Activated CD4-positive, alpha-beta memory T cell treated with anti-CD3 and anti-CD28 coated beads for 36 hours (primary cell): ENCODE data around the gene PABPN1L. TPM values are rescaled to one million over a fixed set of nuclear protein-coding genes. Genes with fewer than 3 reads are reported as not detected.
"Not testable (repeated sequence)": the region's sequence is repeated elsewhere in the genome, so short reads cannot be mapped to it uniquely, and the experiment has no call there.

ENCODE experiments used
- CTCF ChIA-PET: fragments of 350-600 bp; sonication (Branson Sonifier 250); formaldehyde crosslinking; loops from one replicate; lab custom pipeline; 2021; ENCODE audit warnings: antibody characterized with exemption, inconsistent platforms; lab: Charles Lee
- POLR2A ChIA-PET: fragments of 350-600 bp; sonication (Branson Sonifier 250); formaldehyde crosslinking; loops from one replicate; lab custom pipeline; 2021; ENCODE audit warnings: antibody characterized with exemption; lab: Charles Lee
- DNase-seq: peaks from one replicate; pipeline ENCODE4 v3.0.0-alpha.2; 2020
- H3K27ac Mint-ChIP-seq: one replicate; pipeline ENCODE4 v1.8.0; 2021; ENCODE audit warnings: mixed read lengths
- H3K27me3 Mint-ChIP-seq: one replicate; pipeline ENCODE4 v1.8.0; 2021; ENCODE audit warnings: mixed read lengths
- H3K36me3 Mint-ChIP-seq: one replicate; pipeline ENCODE4 v1.8.0; 2021; ENCODE audit warnings: mixed read lengths
- H3K4me1 Mint-ChIP-seq: one replicate; pipeline ENCODE4 v1.8.0; 2021; ENCODE audit warnings: low read depth, mixed read lengths
- H3K4me3 Mint-ChIP-seq: one replicate; pipeline ENCODE4 v1.8.0; 2021; ENCODE audit warnings: mild to moderate bottlenecking, mixed read lengths
- H3K9me3 Mint-ChIP-seq: one replicate; pipeline ENCODE4 v1.8.0; 2021; ENCODE audit warnings: mixed read lengths
- intact Hi-C: fragments of 100-400 bp; cut with micrococcal nuclease; formaldehyde crosslinking; loops from one replicate; pipeline ENCODE4 v1.15.1; 2023
- total RNA-seq, 2 experiments: library from RNA; stranded (reverse); gene quantifications; one replicate each; pipeline ENCODE4 v1.2.3, GENCODE V29; 2021

The PABPN1L gene
- total RNA-seq, 2 experiments from 2014 or later = not detected

GRCh38 chr16:88896238-88897070 is 30.0 kb upstream of the PABPN1L start:
- no peak overlapping the region for H3K4me3 Mint-ChIP-seq
- H3K36me3 Mint-ChIP-seq = no peaks in the 10 kb centered on the region
- ChIA-PET CTCF (no interaction called here), POLR2A (no interaction called here)
- no peaks in the 10 kb centered on the region for H3K9me3 Mint-ChIP-seq
- H3K27ac Mint-ChIP-seq = no peak overlapping the region
- intact Hi-C loops = no loop called here
- H3K4me1 Mint-ChIP-seq = no peaks in the 10 kb centered on the region
- H3K27me3 Mint-ChIP-seq = no peaks in the 10 kb centered on the region
- DNase-seq = no peak

DNA sequence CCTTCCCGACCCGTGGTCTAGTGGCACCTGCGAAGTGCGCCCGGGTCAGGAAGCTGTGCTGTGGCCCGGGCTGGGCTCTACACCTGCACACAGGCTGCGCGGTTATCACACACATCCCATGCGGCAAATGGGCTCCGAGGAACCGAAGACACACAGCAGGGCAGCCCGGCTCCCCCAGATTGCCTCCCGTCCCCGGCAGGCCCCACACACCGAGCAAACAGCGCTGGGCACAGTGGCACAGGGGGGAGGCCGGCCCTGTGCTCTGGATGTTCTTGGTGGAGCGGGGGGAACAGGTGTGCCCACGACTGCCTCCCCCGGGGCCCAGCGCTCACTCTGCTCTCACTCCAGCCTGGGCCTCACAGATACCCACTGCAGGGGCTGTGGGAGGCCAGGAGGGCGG is 28.9 kb upstream of the PABPN1L start:
- CTCF ChIA-PET = no interaction called here
- H3K27me3 Mint-ChIP-seq = no peaks in the 10 kb centered on the region
- H3K9me3 Mint-ChIP-seq = no peaks in the 10 kb centered on the region
- intact Hi-C loops = no loop called here
- no peak for DNase-seq
- POLR2A ChIA-PET = no interaction called here
- H3K4me1 Mint-ChIP-seq = no peaks in the 10 kb centered on the region
- H3K27ac Mint-ChIP-seq = no peak overlapping the region
- H3K4me3 Mint-ChIP-seq = no peak overlapping the region
- H3K36me3 Mint-ChIP-seq = no peaks in the 10 kb centered on the region

DNA sequence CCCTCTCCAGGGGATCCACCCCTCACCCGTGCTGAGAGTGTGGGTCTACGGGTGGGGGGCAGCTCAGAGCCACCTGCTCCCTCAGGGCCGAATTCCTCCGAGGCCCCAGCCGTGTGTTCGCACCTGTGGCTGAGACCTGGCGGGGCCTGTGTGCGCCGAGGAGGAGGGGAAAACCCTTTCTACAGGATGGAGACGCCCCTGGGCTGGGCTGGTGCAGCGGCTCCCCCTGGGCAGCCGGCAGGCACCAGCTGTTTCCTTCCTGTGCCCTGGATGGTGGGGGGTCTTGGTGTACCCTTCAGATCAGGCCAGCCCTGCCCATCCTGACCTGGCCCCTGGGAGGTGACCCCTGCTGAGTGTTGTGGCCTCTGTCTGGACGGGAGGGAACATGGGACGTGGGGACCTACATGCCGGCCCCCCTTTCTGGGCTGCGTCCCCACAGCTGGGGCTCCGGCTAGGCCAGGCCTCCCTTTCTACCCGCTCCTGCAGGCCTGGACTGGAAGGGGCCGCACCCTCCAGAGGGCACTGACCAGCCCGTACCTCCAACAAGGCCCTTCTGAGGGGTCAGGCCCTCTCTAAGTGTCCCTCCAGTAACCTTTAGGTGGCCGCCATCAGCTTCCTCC is 28.3 kb upstream of the PABPN1L start:
- DNase-seq = no peak
- POLR2A ChIA-PET = no interaction called here
- H3K4me3 Mint-ChIP-seq = no peak overlapping the region
- no peaks in the 10 kb centered on the region for H3K27me3 Mint-ChIP-seq
- no peaks in the 10 kb centered on the region for H3K4me1 Mint-ChIP-seq
- no peaks in the 10 kb centered on the region for H3K36me3 Mint-ChIP-seq
- H3K27ac Mint-ChIP-seq = no peak overlapping the region
- intact Hi-C loops = no loop called here
- H3K9me3 Mint-ChIP-seq = no peaks in the 10 kb centered on the region
- CTCF ChIA-PET = no interaction called here

DNA sequence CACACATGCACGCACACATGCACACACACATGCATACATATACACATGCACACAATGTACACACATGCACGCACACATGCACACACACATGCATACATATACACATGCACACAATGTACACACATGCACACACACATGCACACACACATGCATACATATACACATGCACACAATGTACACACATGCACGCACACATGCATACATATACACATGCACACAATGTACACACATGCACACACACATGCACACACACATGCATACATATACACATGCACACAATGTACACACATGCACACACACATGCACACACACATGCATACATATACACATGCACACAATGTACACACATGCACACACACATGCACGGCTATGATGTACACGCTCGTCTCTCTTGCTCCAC is 27.8 kb upstream of the PABPN1L start:
- H3K9me3 Mint-ChIP-seq, H3K4me3 Mint-ChIP-seq, H3K36me3 Mint-ChIP-seq, H3K27ac Mint-ChIP-seq, CTCF ChIA-PET, POLR2A ChIA-PET, intact Hi-C loops, H3K4me1 Mint-ChIP-seq, H3K27me3 Mint-ChIP-seq, DNase-seq: not testable (repeated sequence)

GRCh38 chr16:88893127-88893968 is 26.9 kb upstream of the PABPN1L start:
- intact Hi-C loops = no loop called here
- no peaks in the 10 kb centered on the region for H3K4me1 Mint-ChIP-seq
- H3K36me3 Mint-ChIP-seq = no peaks in the 10 kb centered on the region

GRCh38 chr16:88892065-88892464 is 25.6 kb upstream of the PABPN1L start:
- H3K27me3 Mint-ChIP-seq = no peaks in the 10 kb centered on the region
- H3K4me3 Mint-ChIP-seq = no peak overlapping the region
- ChIA-PET CTCF (no interaction called here), POLR2A (no interaction called here)
- intact Hi-C loops = no loop called here
- no peaks in the 10 kb centered on the region for H3K9me3 Mint-ChIP-seq
- DNase-seq = no peak
- no peaks in the 10 kb centered on the region for H3K36me3 Mint-ChIP-seq
- H3K4me1 Mint-ChIP-seq = no peaks in the 10 kb centered on the region
- H3K27ac Mint-ChIP-seq = no peak overlapping the region

More at GRCh38 chr16:88893127-88893968, 26.9 kb upstream of the PABPN1L start:
- Mint-ChIP-seq H3K9me3 (no peaks in the 10 kb centered on the region), H3K27ac (no peak overlapping the region), H3K4me3 (no peak overlapping the region), H3K27me3 (no peaks in the 10 kb centered on the region)
- DNase-seq = no peak
- ChIA-PET CTCF (no interaction called here), POLR2A (no interaction called here)

- no peak for DNase-seq
- Mint-ChIP-seq H3K4me1 (no peaks in the 10 kb centered on the region), H3K27ac (no peak overlapping the region), H3K27me3 (no peaks in the 10 kb centered on the region), H3K36me3 (no peaks in the 10 kb centered on the region), H3K4me3 (no peak overlapping the region), H3K9me3 (no peaks in the 10 kb centered on the region)
- ChIA-PET POLR2A (no interaction called here), CTCF (no interaction called here)
- intact Hi-C loops = no loop called here
Observed at GRCh38 chr16:88891083-88891482, 24.6 kb upstream of the PABPN1L start.

DNA sequence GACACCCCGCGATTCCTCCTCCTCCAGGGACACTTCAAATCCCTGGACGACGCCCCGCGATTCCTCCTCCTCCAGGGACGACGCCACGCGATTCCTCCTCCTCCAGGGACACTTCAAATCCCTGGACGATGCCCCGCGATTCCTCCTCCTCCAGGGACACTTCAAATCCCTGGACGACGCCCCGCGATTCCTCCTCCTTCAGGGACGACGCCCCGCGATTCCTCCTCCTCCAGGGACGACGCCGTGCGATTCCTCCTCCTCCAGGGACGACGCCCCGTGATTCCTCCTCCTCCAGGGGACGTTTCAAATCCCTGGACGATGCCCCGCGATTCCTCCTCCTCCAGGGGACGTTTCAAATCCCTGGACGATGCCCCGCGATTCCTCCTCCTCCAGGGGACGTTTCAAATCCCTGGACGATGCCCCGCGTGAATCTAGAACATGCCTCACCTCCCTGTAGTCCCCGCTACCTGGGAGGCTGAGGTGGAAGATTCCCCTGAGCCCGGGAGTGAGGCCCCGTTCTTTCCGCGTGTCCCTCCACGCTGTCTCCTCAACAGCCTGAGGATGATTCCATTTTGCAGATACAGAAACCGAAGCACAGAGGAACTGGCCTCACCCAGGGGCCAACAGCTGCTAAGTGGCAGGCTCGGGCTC is 23.4 kb upstream of the PABPN1L start:
- H3K36me3 Mint-ChIP-seq, H3K27ac Mint-ChIP-seq, H3K27me3 Mint-ChIP-seq, intact Hi-C loops, POLR2A ChIA-PET, H3K4me1 Mint-ChIP-seq, DNase-seq, CTCF ChIA-PET, H3K4me3 Mint-ChIP-seq, H3K9me3 Mint-ChIP-seq: not testable (repeated sequence)

GRCh38 chr16:88888461-88889387 is 22.3 kb upstream of the PABPN1L start:
- H3K9me3 Mint-ChIP-seq = no peaks in the 10 kb centered on the region
- H3K27ac Mint-ChIP-seq = no peak overlapping the region
- POLR2A ChIA-PET = no interaction called here
- H3K4me1 Mint-ChIP-seq = no peaks in the 10 kb centered on the region
- H3K4me3 Mint-ChIP-seq = no peak overlapping the region
- H3K36me3 Mint-ChIP-seq = no peaks in the 10 kb centered on the region
- intact Hi-C loops = no loop called here
- DNase-seq = no peak
- H3K27me3 Mint-ChIP-seq = no peaks in the 10 kb centered on the region
- CTCF ChIA-PET = no interaction called here

DNA sequence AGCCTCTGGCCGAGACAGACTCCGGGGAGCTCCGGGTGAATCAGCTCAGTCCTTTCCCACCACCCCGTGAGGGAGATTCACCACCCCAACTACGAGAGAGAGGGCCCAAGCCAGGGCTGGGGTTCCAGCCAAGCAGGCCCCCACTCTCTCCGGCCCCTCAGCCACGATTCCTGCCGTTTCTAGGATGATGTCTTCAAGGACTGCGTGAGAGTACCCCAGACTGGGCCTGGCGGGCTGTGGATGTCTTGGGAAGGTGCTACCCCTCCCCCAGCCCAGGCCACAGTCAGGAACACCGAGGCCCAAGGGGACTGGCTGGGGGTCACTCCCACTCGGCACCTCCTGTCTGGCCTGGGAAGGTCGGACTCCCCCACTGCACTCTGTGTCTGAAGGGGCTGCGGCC is 21.6 kb upstream of the PABPN1L start:
- intact Hi-C loops = no loop called here
- no peaks in the 10 kb centered on the region for H3K4me1 Mint-ChIP-seq
- ChIA-PET CTCF (no interaction called here), POLR2A (no interaction called here)
- H3K27me3 Mint-ChIP-seq = no peaks in the 10 kb centered on the region
- no peak overlapping the region for H3K27ac Mint-ChIP-seq
- H3K9me3 Mint-ChIP-seq = no peaks in the 10 kb centered on the region
- DNase-seq = no peak
- no peaks in the 10 kb centered on the region for H3K36me3 Mint-ChIP-seq
- H3K4me3 Mint-ChIP-seq = no peak overlapping the region

DNA sequence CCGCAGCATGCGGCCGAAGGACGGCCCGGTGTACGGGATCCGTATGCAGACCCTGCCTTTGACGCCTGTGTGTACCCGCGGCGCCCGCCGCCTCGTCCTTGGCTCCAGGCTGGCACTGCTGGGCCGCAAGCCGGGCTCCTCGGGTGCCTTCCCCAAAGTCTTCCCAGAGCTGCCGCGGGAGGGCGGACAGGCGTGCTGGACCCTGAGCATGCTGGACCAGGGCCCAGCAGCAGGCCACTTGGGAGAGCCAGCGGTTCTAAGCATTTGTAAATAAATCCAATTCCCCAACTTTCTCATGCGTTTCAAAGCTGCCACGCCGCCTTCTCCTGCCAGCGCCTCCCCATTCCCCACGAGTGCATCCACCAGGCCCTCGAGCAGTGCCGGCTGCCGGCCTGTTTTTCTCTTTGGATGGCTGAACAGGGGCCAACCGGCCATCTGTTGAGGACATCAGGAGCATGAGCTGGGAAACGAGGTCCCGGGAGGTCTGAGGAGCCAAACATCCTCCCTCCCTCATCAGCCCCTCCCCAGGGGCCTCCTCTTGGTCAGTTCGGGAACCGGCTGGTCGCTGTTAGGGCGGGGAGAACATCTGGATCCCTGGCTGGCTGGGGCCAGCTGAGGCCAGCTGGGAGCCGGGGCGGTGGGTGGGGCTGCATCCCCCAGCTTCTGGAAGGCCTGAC is 20.5 kb upstream of the PABPN1L start:
- Mint-ChIP-seq H3K4me1 (no peaks in the 10 kb centered on the region), H3K27ac (no peak overlapping the region), H3K9me3 (no peaks in the 10 kb centered on the region), H3K4me3 (no peak overlapping the region), H3K27me3 (no peaks in the 10 kb centered on the region), H3K36me3 (no peaks in the 10 kb centered on the region)
- intact Hi-C loops = no loop called here
- ChIA-PET POLR2A (no interaction called here), CTCF (interaction anchor here (0.6 kb wide), 1 partner anchor 173 kb away, joined by 3 read pairs; no protein-coding TSS in a partner anchor)
- no peak for DNase-seq
